Activated CD4-positive, alpha-beta T cell treated with anti-CD3 and anti-CD28 coated beads for 24 hours (primary cell): ENCODE data around the gene DNAAF8.
A peak's percentile ranks its signal among the peaks of the same experiment; 100 is the strongest.

ENCODE experiments used
- DNase-seq, 2 donors: peaks; one replicate each; pipeline ENCODE4 v3.0.0-alpha.2; 2020; ENCODE audit warnings: low read depth in 2 of 2

DNAAF8 gene

GRCh38 chr16:4752351-4753100, 18.2 kb downstream of the DNAAF8 start:
- DNase-seq, result no peak

GRCh38 chr16:4753227-4753626, 18.9 kb downstream of the DNAAF8 start:
- no peak for DNase-seq

GRCh38 chr16:4754865-4755264, 20.5 kb downstream of the DNAAF8 start:
- no peak for DNase-seq

GRCh38 chr16:4755687-4756086, 21.4 kb downstream of the DNAAF8 start:
- no peak for DNase-seq

GRCh38 chr16:4760221-4760910, 26.0 kb downstream of the DNAAF8 start:
- DNase-seq, result no peak

GRCh38 chr16:4762205-4762604, 27.9 kb downstream of the DNAAF8 start:
- no peak for DNase-seq

GRCh38 chr16:4763791-4764190, 29.5 kb downstream of the DNAAF8 start:
- DNase-seq, result no peak

GRCh38 chr16:4765511-4766474, 31.5 kb downstream of the DNAAF8 start:
- no peak for DNase-seq

- DNase-seq, result peak; percentile 96 to 99
Measured at GRCh38 chr16:4766875-4767628, 32.7 kb downstream of the DNAAF8 start, which contains the start of gene ZNF500. TSS of gene ZNF500 (minus strand) at chr16:4767162. CDS start at chr16:4765978, 1,184 bp downstream.

GRCh38 chr16:4767872-4768548, 33.7 kb downstream of the DNAAF8 start:
- no peak for DNase-seq

- DNase-seq, result peak; percentile 86 to 91
Measured at GRCh38 chr16:4768549-4769305, 34.4 kb downstream of the DNAAF8 start.

GRCh38 chr16:4769306-4769638, 34.9 kb downstream of the DNAAF8 start:
- no peak for DNase-seq

GRCh38 chr16:4771646-4772045, 37.3 kb downstream of the DNAAF8 start:
- DNase-seq, result no peak

GRCh38 chr16:4772351-4772750, 38.0 kb downstream of the DNAAF8 start:
- DNase-seq, result no peak

GRCh38 chr16:4775005-4775404, 40.7 kb downstream of the DNAAF8 start:
- no peak for DNase-seq

- DNase-seq, result no peak
Measured at GRCh38 chr16:4776141-4776705, 41.9 kb downstream of the DNAAF8 start.

GRCh38 chr16:4777339-4778049, 43.2 kb downstream of the DNAAF8 start:
- no peak for DNase-seq

- no peak for DNase-seq
Measured at GRCh38 chr16:4778050-4778392, 43.7 kb downstream of the DNAAF8 start.

- no peak for DNase-seq
Measured at GRCh38 chr16:4780235-4780634, 45.9 kb downstream of the DNAAF8 start.
